GM12878 (cell line): ENCODE measurements around the gene VWA3A. TPM values are rescaled to one million over a fixed set of nuclear protein-coding genes. Genes with fewer than 3 reads are reported as not detected.

Experiments used
- ATAC-seq: fragments of 200-7000 bp; cut with Tn5 transposase; 3 replicates; pipeline ENCODE4 v1.9.1; 2020; ENCODE audit warnings: mild to moderate bottlenecking, moderate library complexity
- BruUV-seq: library from RNA; stranded (reverse); fragments of 400-500 nt; replicated peaks from 2 replicates; lab custom pipeline; 2021; lab: Mats Ljungman, UMichigan
- CTCF ChIA-PET: fragments of 300-600 bp; sonication (Branson Sonifier 250); formaldehyde crosslinking; extraction: SDS; loops from one replicate; lab custom pipeline; 2021; ENCODE audit warnings: inconsistent platforms; lab: Yijun Ruan, JAX
- POLR2A ChIA-PET: fragments of 350-600 bp; formaldehyde crosslinking; extraction: SDS; loops from one replicate; lab custom pipeline; 2021; ENCODE audit warnings: inconsistent platforms; lab: Charles Lee
- RAD21 ChIA-PET: fragments of 300-600 bp; sonication (Branson Sonifier 250); formaldehyde crosslinking; loops from one replicate; lab custom pipeline; 2023; ENCODE audit warnings: antibody characterized with exemption; ENCODE audit not compliant: unreplicated experiment; lab: Charles Lee
- SMC1A ChIA-PET: fragments of 300-600 bp; sonication (Branson Sonifier 250); formaldehyde crosslinking; loops from one replicate; lab custom pipeline; 2023; ENCODE audit not compliant: unreplicated experiment, uncharacterized antibody; lab: Charles Lee
- DNase-seq: peaks from one replicate; pipeline ENCODE4 v3.0.0-alpha.2; 2011; ENCODE audit warnings: low read depth, low spot score
- FAIRE-seq: peaks from 3 replicates; lab custom pipeline; 2011; peaks lifted over from hg19 to GRCh38; lab: Jason Lieb, UNC
- H2AFZ ChIP-seq: 2 replicates; pipeline ENCODE4 v1.6.0; 2011; ENCODE audit warnings: low read depth, low read length, control low read depth; ENCODE audit not compliant: control insufficient read depth
- H3K27ac ChIP-seq: 2 replicates; pipeline ENCODE4 v1.5.1; 2011; ENCODE audit warnings: control low read depth; ENCODE audit not compliant: control insufficient read depth, insufficient read depth
- H3K27me3 ChIP-seq, 2 experiments: replicated peaks in 1 of 2; 2 replicates each; pipeline versions ENCODE4 v1.6.0 to v1.6.1; 2011; ENCODE audit warnings: low read length in 1 of 2; ENCODE audit not compliant: control insufficient read depth in 2 of 2, insufficient read depth in 2 of 2
- H3K36me3 ChIP-seq, 2 experiments: 2 replicates each; pipeline ENCODE4 v1.5.1; 2011; ENCODE audit warnings: low read length in 1 of 2; ENCODE audit not compliant: control insufficient read depth in 2 of 2, insufficient read depth in 2 of 2
- H3K4me1 ChIP-seq: 2 replicates; pipeline ENCODE4 v1.6.1; 2011; ENCODE audit warnings: mild to moderate bottlenecking, low read length, moderate library complexity, mixed read lengths; ENCODE audit not compliant: control insufficient read depth, insufficient read depth
- H3K4me2 ChIP-seq: 2 replicates; pipeline ENCODE4 v1.6.0; 2011; ENCODE audit warnings: control low read depth; ENCODE audit not compliant: control insufficient read depth, insufficient read depth
- H3K4me3 ChIP-seq: fragments of 200-600 bp; sonication (generic); 2 replicates; pipeline ENCODE4 v1.5.1; 2016
- H3K79me2 ChIP-seq: 2 replicates; pipeline ENCODE4 v1.6.0; 2011; ENCODE audit warnings: low read length; ENCODE audit not compliant: control insufficient read depth, insufficient read depth
- H3K9ac ChIP-seq: 2 replicates; pipeline ENCODE4 v1.8.0; 2011; ENCODE audit warnings: low read length, control low read depth, mixed read lengths; ENCODE audit not compliant: control insufficient read depth, insufficient read depth
- H3K9me3 ChIP-seq: replicated peaks from 3 replicates; pipeline ENCODE4 v1.5.1; 2011; ENCODE audit warnings: mild to moderate bottlenecking, low read length; ENCODE audit not compliant: control insufficient read depth, insufficient read depth
- H4K20me1 ChIP-seq: 2 replicates; pipeline ENCODE4 v1.6.0; 2011; ENCODE audit not compliant: control insufficient read depth, insufficient read depth
- BHLHE40 ChIP-seq, 2 experiments: fragments of 450-650 bp in 1 of 2; IDR thresholded peaks; 2 replicates each; pipeline ENCODE4 v1.6.1; 2011 to 2017; ENCODE audit warnings: low read depth in 2 of 2, borderline replicate concordance in 1 of 2, improper control_type of control experiment in 1 of 2, low read length in 1 of 2, mild to moderate bottlenecking in 1 of 2
- CTCF ChIP-seq, 3 experiments: IDR thresholded peaks in 2 of 3; conservative IDR thresholded peaks in 1 of 3; 2 replicates each; pipeline ENCODE4 v1.5.1; 2011; ENCODE audit warnings: low read depth in 3 of 3, low read length in 3 of 3, mild to moderate bottlenecking in 3 of 3, control low read depth in 2 of 3, moderate library complexity in 2 of 3, inconsistent platforms in 1 of 3, mixed read lengths in 1 of 3; ENCODE audit not compliant: control insufficient read depth in 2 of 3, insufficient read depth in 1 of 3; ENCODE audit errors: extremely low read depth in 1 of 3
- CUX1 ChIP-seq: IDR thresholded peaks from 2 replicates; pipeline ENCODE4 v1.6.1; 2012; ENCODE audit warnings: improper control_type of control experiment, low read depth, low read length; ENCODE audit not compliant: insufficient replicate concordance
- NFYB ChIP-seq: IDR thresholded peaks from 2 replicates; pipeline ENCODE4 v1.6.1; 2011; ENCODE audit warnings: low read depth, mild to moderate bottlenecking, low read length, improper control_type of control experiment, moderate library complexity; ENCODE audit not compliant: insufficient read depth
- RAD21 ChIP-seq: IDR thresholded peaks from 2 replicates; pipeline ENCODE4 v1.6.1; 2011; ENCODE audit warnings: mild to moderate bottlenecking, low read depth, low read length, moderate library complexity; ENCODE audit not compliant: insufficient read depth
- SKIL ChIP-seq: fragments of 450-650 bp; IDR thresholded peaks from 2 replicates; pipeline ENCODE4 v1.6.1; 2017; ENCODE audit warnings: mild to moderate bottlenecking, low read depth, inconsistent platforms; ENCODE audit not compliant: poor library complexity, severe bottlenecking
- SMARCA5 ChIP-seq: fragments of 450-650 bp; IDR thresholded peaks from 2 replicates; pipeline ENCODE4 v1.6.1; 2017; ENCODE audit warnings: mild to moderate bottlenecking
- SMC3 ChIP-seq: IDR thresholded peaks from 2 replicates; pipeline ENCODE4 v1.6.1; 2011; ENCODE audit warnings: low read length, improper control_type of control experiment, borderline replicate concordance
- ZNF207 ChIP-seq: fragments of 450-650 bp; IDR thresholded peaks from 2 replicates; pipeline ENCODE4 v1.6.1; 2014; ENCODE audit warnings: antibody characterized with exemption, mild to moderate bottlenecking, borderline replicate concordance
- WGBS: methylation state at CpG from one replicate; pipeline ENCODE4 v1.1.6; 2016; ENCODE audit warnings: low lambda C conversion rate; ENCODE audit not compliant: insufficient replicate concordance, insufficient coverage; ENCODE audit errors: missing lambda C conversion rate; 5-methylcytosine and 5-hydroxymethylcytosine counted together
- in situ Hi-C: fragments of 300-500 bp; cut with MboI; formaldehyde crosslinking; loops from 9 replicates; pipeline ENCODE4 v1.14.3; 2018; ENCODE audit warnings: mixed read lengths
- intact Hi-C: fragments of 100-400 bp; cut with micrococcal nuclease; formaldehyde crosslinking; loops from one replicate; pipeline ENCODE4 v1.14.2; 2022; ENCODE audit not compliant: unreplicated experiment
- polyA plus RNA-seq, 11 experiments: library from polyadenylated mRNA; depleted of rRNA in 4 of 11; unstranded in 6 of 11; stranded (reverse) in 5 of 11; fragments of >200 nt; fragmentation: Nextera tagmentation in 4 of 11; fragmentation: Illumina TruSeq in 1 of 11; extraction: Ambion mirVana in 4 of 11; extraction: Trizol in 1 of 11; gene quantifications; 1 replicate in 1 of 11; 2 replicates in 10 of 11; pipeline versions ENCODE4 v1.2.1 to v1.2.3, GENCODE V29; 2011 to 2016; ENCODE audit warnings: inconsistent platforms in 2 of 11, missing spikeins in 2 of 11, low read depth in 1 of 11
- total RNA-seq, 4 experiments: library from RNA; depleted of rRNA in 3 of 4; stranded (reverse); fragments of >200 nt in 3 of 4; fragmentation: Illumina TruSeq in 1 of 4; extraction: Trizol in 1 of 4; gene quantifications; 2 replicates each; pipeline versions ENCODE4 v1.2.1 to v1.2.3, GENCODE V29; 2013 to 2021

VWA3A gene
- total and polyA plus RNA-seq, 10 of the 15 experiments (the other 5 are each of a cell fraction or from before 2014, with no cell fraction given) = 0.01 TPM; not detected in 9

- H2AFZ ChIP-seq = no peak overlapping the region
- no peaks in the 10 kb centered on the region for H4K20me1 ChIP-seq
- H3K4me3 ChIP-seq = no peak overlapping the region
- no peak overlapping the region for H3K27ac ChIP-seq
- H3K9ac ChIP-seq = no peak overlapping the region
- ATAC-seq (peak; percentile 92), FAIRE-seq (peak; percentile 89), DNase-seq (no peak)
- no peaks in the 10 kb centered on the region for H3K79me2 ChIP-seq
- H3K27me3 ChIP-seq = no peaks in the 10 kb centered on the region
- H3K36me3 ChIP-seq = no peaks in the 10 kb centered on the region; a peak in 1 of 4 replicates
- ChIA-PET SMC1A (interaction anchor here (0.6 to 6.0 kb wide), 38 partner anchors 10 to 416 kb away, joined by 3 to 567 read pairs (median 6); partner anchors contain the start of genes MOSMO, PDZD9, POLR3E and UQCRC2), RAD21 (interaction anchor here (0.7 to 5.9 kb wide), 37 partner anchors 9 to 468 kb away, joined by 3 to 466 read pairs (median 7); partner anchors contain the start of genes MOSMO, PDZD9, POLR3E and UQCRC2), CTCF (interaction anchor here (0.5 to 6.0 kb wide), 63 partner anchors 11 to 435 kb away, joined by 3 to 686 read pairs (median 7); partner anchors contain the start of genes MOSMO, PDZD9 and VWA3A), POLR2A (interaction anchor here (0.6 to 1.9 kb wide), 10 partner anchors 21 to 129 kb away, joined by 3 to 8 read pairs (median 5); partner anchors contain the start of gene MOSMO)
- no peaks in the 10 kb centered on the region for H3K4me1 ChIP-seq
- in situ Hi-C loops (no loop called here), intact Hi-C loops (loop anchor here (1.0 to 2.0 kb wide), 2 partner anchors 77 to 111 kb away; partner anchors contain the start of gene PDZD9)
- BruUV-seq = no TSS peak
- WGBS = 35% methylated on average over 8 of the region's 8 CpGs
- H3K9me3 ChIP-seq = no peaks in the 10 kb centered on the region
- H3K4me2 ChIP-seq = no peak overlapping the region
- TF ChIP-seq CTCF (IDR thresholded peaks at IDR 0.05 in 2 of 3, conservative IDR thresholded peaks at IDR 0.05 in 1 of 3; ENCODE audit: control insufficient read depth in 2 of 3, extremely low read depth in 1 of 3, insufficient read depth in 1 of 3, low read depth in 3 of 3, low read length in 3 of 3) (peak; percentile 72 to 85 (median 74)), SKIL (peak; percentile 15), ZNF207 (peak; percentile 42; the same call in 1 of the 2 replicates), SMC3 (peak; percentile 94), CUX1 (no peak), RAD21 (peak; percentile 89), NFYB (no peak), SMARCA5 (0 out of 2 replicates have a peak, but pooled peaks have one; percentile 51), BHLHE40 (IDR thresholded peaks at IDR 0.05; ENCODE audit: borderline replicate concordance in 1 of 2, low read depth in 2 of 2, low read length in 1 of 2) (0 out of 4 replicates have a peak, but pooled peaks of 1 of the 2 experiments have one; percentile 11)
Measured at GRCh38 chr16:22077700-22078313, 14.5 kb upstream of the VWA3A start.
